Measurements from ENCODE around the gene TMEM138. TPM values are rescaled to one million over a fixed set of nuclear protein-coding genes. Genes with fewer than 3 reads are reported as not detected.
"Not testable (repeated sequence)": the region's sequence is repeated elsewhere in the genome, so short reads cannot be mapped to it uniquely, and the experiment has no call there.

Gene TMEM138
- total RNA-seq, 1 donor from 2014 or later: 10.0 TPM

- no peak for TF ChIP-seq CTCF (IDR thresholded peaks at IDR 0.05; ENCODE audit: insufficient read depth, low read length, severe bottlenecking)
- no peaks in the 10 kb centered on the region for H3K36me3 ChIP-seq (ENCODE audit: control insufficient read depth, insufficient read depth, low read length)
- H3K4me3 ChIP-seq (ENCODE audit: low read depth, low read length): no peak overlapping the region
- no peaks in the 10 kb centered on the region for H3K27me3 ChIP-seq (ENCODE audit: control insufficient read depth, insufficient read depth, low read length)
- FAIRE-seq: no peak
- DNase-seq (ENCODE audit: low read depth): no peak
Observed at GRCh38 chr11:61380884-61381283, 18.7 kb downstream of the TMEM138 start.

GRCh38 chr11:61383859-61384258, 21.7 kb downstream of the TMEM138 start:
- not testable (repeated sequence) for H3K36me3 ChIP-seq (ENCODE audit: control insufficient read depth, insufficient read depth, low read length); H3K27me3 ChIP-seq (ENCODE audit: control insufficient read depth, insufficient read depth, low read length); FAIRE-seq; H3K4me3 ChIP-seq (ENCODE audit: low read depth, low read length); DNase-seq (ENCODE audit: low read depth)

GRCh38 chr11:61384271-61385242, 22.4 kb downstream of the TMEM138 start:
- no peaks in the 10 kb centered on the region for H3K36me3 ChIP-seq (ENCODE audit: control insufficient read depth, insufficient read depth, low read length)
- DNase-seq (ENCODE audit: low read depth) (peak; percentile 52), FAIRE-seq (no peak)
- peak; percentile 60 for TF ChIP-seq CTCF (IDR thresholded peaks at IDR 0.05; ENCODE audit: insufficient read depth, low read length, severe bottlenecking)
- no peak overlapping the region for H3K4me3 ChIP-seq (ENCODE audit: low read depth, low read length)
- no peaks in the 10 kb centered on the region for H3K27me3 ChIP-seq (ENCODE audit: control insufficient read depth, insufficient read depth, low read length)

- H3K4me3 ChIP-seq (ENCODE audit: low read depth, low read length): no peak overlapping the region
- no peak for TF ChIP-seq CTCF (IDR thresholded peaks at IDR 0.05; ENCODE audit: insufficient read depth, low read length, severe bottlenecking)
- no peak for FAIRE-seq
- peaks cover 2% of the 10 kb centered on the region for H3K36me3 ChIP-seq (ENCODE audit: control insufficient read depth, insufficient read depth, low read length)
- no peak for DNase-seq (ENCODE audit: low read depth)
- H3K27me3 ChIP-seq (ENCODE audit: control insufficient read depth, insufficient read depth, low read length): no peaks in the 10 kb centered on the region
Observed at GRCh38 chr11:61390161-61390560, 28.0 kb downstream of the TMEM138 start.

GRCh38 chr11:61392981-61393595, 30.9 kb downstream of the TMEM138 start:
- Histone ChIP-seq H3K27me3 (ENCODE audit: control insufficient read depth, insufficient read depth, low read length) (no peaks in the 10 kb centered on the region), H3K4me3 (ENCODE audit: low read depth, low read length) (peak overlapping the region; percentile 60), H3K36me3 (ENCODE audit: control insufficient read depth, insufficient read depth, low read length) (peaks cover 4% of the 10 kb centered on the region)
- DNase-seq (ENCODE audit: low read depth): peak; percentile 31
- peak; percentile 30 for TF ChIP-seq CTCF (IDR thresholded peaks at IDR 0.05; ENCODE audit: insufficient read depth, low read length, severe bottlenecking)
- no peak for FAIRE-seq

- no peaks in the 10 kb centered on the region for H3K27me3 ChIP-seq (ENCODE audit: control insufficient read depth, insufficient read depth, low read length)
- no peak for TF ChIP-seq CTCF (IDR thresholded peaks at IDR 0.05; ENCODE audit: insufficient read depth, low read length, severe bottlenecking)
- no peak for FAIRE-seq
- no peak overlapping the region for H3K4me3 ChIP-seq (ENCODE audit: low read depth, low read length)
- DNase-seq (ENCODE audit: low read depth): no peak
- peaks cover 16% of the 10 kb centered on the region for H3K36me3 ChIP-seq (ENCODE audit: control insufficient read depth, insufficient read depth, low read length)
Observed at GRCh38 chr11:61401173-61401572, 39.0 kb downstream of the TMEM138 start.
